Mesenchymal stem cell (in vitro differentiated cells and primary cell): Measurements from ENCODE around the gene EPHB6.

Experiments
- DNase-seq: peaks from one replicate; pipeline ENCODE4 v3.0.0-alpha.2; 2013
- H2AFZ ChIP-seq: one replicate; pipeline ENCODE4 v1.6.1; 2013; ENCODE audit warnings: low read depth, mild to moderate bottlenecking, control low read depth, inconsistent platforms, low read length, moderate library complexity
- H2AK5ac ChIP-seq: 2 replicates; pipeline ENCODE4 v1.6.1; 2013; ENCODE audit warnings: low read length, moderate library complexity, mild to moderate bottlenecking, inconsistent platforms; ENCODE audit not compliant: severe bottlenecking
- H2BK120ac ChIP-seq: one replicate; pipeline ENCODE4 v1.6.1; 2013; ENCODE audit warnings: low read depth, mild to moderate bottlenecking, inconsistent platforms, low read length, moderate library complexity
- H2BK12ac ChIP-seq, 2 experiments: one replicate each; pipeline ENCODE4 v1.6.1; 2013; ENCODE audit warnings: inconsistent platforms in 2 of 2, low read length in 2 of 2, mild to moderate bottlenecking in 2 of 2, moderate library complexity in 2 of 2, control low read depth in 1 of 2
- H2BK15ac ChIP-seq: one replicate; pipeline ENCODE4 v1.6.1; 2013; ENCODE audit warnings: mild to moderate bottlenecking, low read depth, inconsistent platforms; ENCODE audit not compliant: poor library complexity, severe bottlenecking
- H2BK5ac ChIP-seq: 2 replicates; pipeline ENCODE4 v1.6.1; 2013; ENCODE audit warnings: low read depth, mild to moderate bottlenecking, low read length, control low read depth, inconsistent platforms; ENCODE audit not compliant: poor library complexity, severe bottlenecking
- H3K14ac ChIP-seq, 2 experiments: one replicate each; pipeline ENCODE4 v1.6.1; 2013; ENCODE audit warnings: inconsistent platforms in 2 of 2, low read length in 2 of 2, control low read depth in 1 of 2, mild to moderate bottlenecking in 1 of 2, moderate library complexity in 1 of 2
- H3K18ac ChIP-seq, 2 experiments: one replicate each; pipeline ENCODE4 v1.6.1; 2013; ENCODE audit warnings: inconsistent platforms in 2 of 2, low read length in 2 of 2, control low read depth in 1 of 2, low read depth in 1 of 2, mild to moderate bottlenecking in 1 of 2
- H3K23ac ChIP-seq, 2 experiments: one replicate each; pipeline ENCODE4 v1.6.1; 2013; ENCODE audit warnings: inconsistent platforms in 2 of 2, low read length in 2 of 2, mild to moderate bottlenecking in 2 of 2, moderate library complexity in 2 of 2, control low read depth in 1 of 2
- H3K27ac ChIP-seq: 2 replicates; pipeline ENCODE4 v1.5.1; 2013; ENCODE audit warnings: mild to moderate bottlenecking, moderate library complexity, low read length, control low read depth, inconsistent platforms; ENCODE audit not compliant: poor library complexity, severe bottlenecking
- H3K27me3 ChIP-seq, 2 experiments: 2 replicates each; pipeline versions ENCODE4 v1.6.1 to v1.7.0; 2013; ENCODE audit warnings: low read length in 2 of 2, mild to moderate bottlenecking in 2 of 2, moderate library complexity in 2 of 2, control low read depth in 1 of 2, inconsistent platforms in 1 of 2; ENCODE audit not compliant: control insufficient read depth in 1 of 2, insufficient read depth in 1 of 2
- H3K36me3 ChIP-seq, 2 experiments: 2 replicates each; pipeline versions ENCODE4 v1.6.1 to v1.7.0; 2013; ENCODE audit warnings: low read length in 2 of 2, control low read depth in 1 of 2, inconsistent platforms in 1 of 2, low read depth in 1 of 2, mild to moderate bottlenecking in 1 of 2; ENCODE audit not compliant: insufficient read depth in 2 of 2, control insufficient read depth in 1 of 2
- H3K4ac ChIP-seq, 2 experiments: one replicate each; pipeline ENCODE4 v1.6.1; 2013; ENCODE audit warnings: inconsistent platforms in 2 of 2, low read length in 2 of 2, mild to moderate bottlenecking in 2 of 2, moderate library complexity in 2 of 2, control low read depth in 1 of 2, low read depth in 1 of 2
- H3K4me1 ChIP-seq: 2 replicates; pipeline ENCODE4 v1.6.1; 2013; ENCODE audit warnings: low read depth, low read length, control low read depth; ENCODE audit not compliant: control insufficient read depth, insufficient read depth
- H3K4me2 ChIP-seq: 2 replicates; pipeline ENCODE4 v1.6.1; 2013; ENCODE audit warnings: low read length, mild to moderate bottlenecking, inconsistent platforms; ENCODE audit not compliant: poor library complexity, severe bottlenecking
- H3K4me3 ChIP-seq, 2 experiments: 2 replicates each; pipeline versions ENCODE4 v1.5.1 to v1.7.0; 2013; ENCODE audit warnings: low read length in 2 of 2, mild to moderate bottlenecking in 2 of 2, control low read depth in 1 of 2, low read depth in 1 of 2; ENCODE audit not compliant: insufficient read depth in 1 of 2
- H3K79me1 ChIP-seq: replicated peaks from 2 replicates; pipeline ENCODE4 v1.6.1; 2013; ENCODE audit warnings: mild to moderate bottlenecking, control low read depth, low read length, inconsistent platforms; ENCODE audit not compliant: poor library complexity, severe bottlenecking
- H3K9ac ChIP-seq: 2 replicates; pipeline ENCODE4 v1.7.0; 2013; ENCODE audit warnings: mild to moderate bottlenecking, low read length, moderate library complexity
- H3K9me3 ChIP-seq: 2 replicates; pipeline ENCODE4 v1.7.0; 2013; ENCODE audit warnings: mild to moderate bottlenecking, low read length; ENCODE audit not compliant: control insufficient read depth
- H4K8ac ChIP-seq: one replicate; pipeline ENCODE4 v1.6.1; 2013; ENCODE audit warnings: inconsistent platforms, mild to moderate bottlenecking, low read length, moderate library complexity
- H4K91ac ChIP-seq: one replicate; pipeline ENCODE4 v1.6.1; 2013; ENCODE audit warnings: mild to moderate bottlenecking, low read length, inconsistent platforms
- WGBS: methylation state at CpG from one replicate; pipeline ENCODE4 v1.1.7; 2013; ENCODE audit warnings: mixed read lengths; 5-methylcytosine and 5-hydroxymethylcytosine counted together

Gene EPHB6

GRCh38 chr7:142833174-142834048 is 21.5 kb upstream of the EPHB6 start:
- H2BK5ac ChIP-seq, result no peak overlapping the region
- no peaks in the 10 kb centered on the region for H3K79me1 ChIP-seq
- H3K4ac ChIP-seq, result no peak overlapping the region
- no peak overlapping the region for H2AK5ac ChIP-seq
- H3K4me2 ChIP-seq, result no peak overlapping the region
- no peaks in the 10 kb centered on the region for H3K27me3 ChIP-seq
- H3K9me3 ChIP-seq, result no peaks in the 10 kb centered on the region
- H2BK120ac ChIP-seq, result no peak overlapping the region
- H3K4me3 ChIP-seq, result no peak overlapping the region
- no peak overlapping the region for H2BK12ac ChIP-seq
- H4K8ac ChIP-seq, result no peak overlapping the region
- H3K27ac ChIP-seq, result no peak overlapping the region
- no peak overlapping the region for H2AFZ ChIP-seq
- no peak overlapping the region for H3K9ac ChIP-seq
- no peaks in the 10 kb centered on the region for H3K36me3 ChIP-seq
- H2BK15ac ChIP-seq, result no peak overlapping the region
- WGBS, result 72% methylated on average over 5 of the region's 6 CpGs
- DNase-seq, result no peak
- no peak overlapping the region for H3K14ac ChIP-seq
- no peak overlapping the region for H3K23ac ChIP-seq
- H4K91ac ChIP-seq, result no peak overlapping the region
- H3K18ac ChIP-seq, result no peak overlapping the region
- no peaks in the 10 kb centered on the region for H3K4me1 ChIP-seq

- Histone ChIP-seq H2BK12ac (no peak overlapping the region), H3K4me3 (no peak overlapping the region), H3K23ac (no peak overlapping the region), H3K4me2 (no peak overlapping the region), H3K79me1 (no peaks in the 10 kb centered on the region), H2BK15ac (no peak overlapping the region), H4K8ac (no peak overlapping the region), H3K9me3 (no peaks in the 10 kb centered on the region), H2BK120ac (no peak overlapping the region), H3K18ac (no peak overlapping the region), H2AK5ac (no peak overlapping the region), H3K27ac (no peak overlapping the region), H2AFZ (no peak overlapping the region), H2BK5ac (no peak overlapping the region), H3K4ac (no peak overlapping the region), H3K14ac (no peak overlapping the region), H3K27me3 (no peaks in the 10 kb centered on the region), H3K9ac (no peak overlapping the region), H4K91ac (no peak overlapping the region), H3K36me3 (no peaks in the 10 kb centered on the region), H3K4me1 (no peaks in the 10 kb centered on the region)
- WGBS, result 59% methylated on average over 2 of the region's 3 CpGs
- no peak for DNase-seq
These were observed 19.4 kb upstream of the EPHB6 start for GRCh38 chr7:142835487-142835886.

GRCh38 chr7:142836426-142836825 is 18.4 kb upstream of the EPHB6 start:
- Histone ChIP-seq H2BK12ac (no peak overlapping the region), H4K91ac (no peak overlapping the region), H3K27me3 (no peaks in the 10 kb centered on the region), H2BK5ac (no peak overlapping the region), H2AFZ (no peak overlapping the region), H3K9me3 (no peaks in the 10 kb centered on the region), H4K8ac (no peak overlapping the region), H3K4me3 (no peak overlapping the region), H3K4ac (no peak overlapping the region), H3K14ac (no peak overlapping the region), H2BK15ac (no peak overlapping the region), H3K79me1 (no peaks in the 10 kb centered on the region), H3K4me2 (no peak overlapping the region), H3K23ac (no peak overlapping the region), H3K36me3 (no peaks in the 10 kb centered on the region), H2AK5ac (no peak overlapping the region), H2BK120ac (no peak overlapping the region), H3K27ac (no peak overlapping the region), H3K18ac (no peak overlapping the region), H3K4me1 (no peaks in the 10 kb centered on the region), H3K9ac (no peak overlapping the region)
- DNase-seq, result no peak
- WGBS, result 66% methylated on average over 2 of the region's 3 CpGs

GRCh38 chr7:142838461-142839213 is 16.2 kb upstream of the EPHB6 start:
- H3K4ac ChIP-seq, result no peak overlapping the region
- H3K27ac ChIP-seq, result no peak overlapping the region
- H2BK120ac ChIP-seq, result no peak overlapping the region
- H3K4me2 ChIP-seq, result no peak overlapping the region
- H3K4me3 ChIP-seq, result no peak overlapping the region
- H3K9me3 ChIP-seq, result no peaks in the 10 kb centered on the region
- H3K79me1 ChIP-seq, result no peaks in the 10 kb centered on the region
- H2BK15ac ChIP-seq, result no peak overlapping the region
- H3K18ac ChIP-seq, result no peak overlapping the region
- H2BK5ac ChIP-seq, result no peak overlapping the region
- no peak overlapping the region for H3K14ac ChIP-seq
- H3K23ac ChIP-seq, result no peak overlapping the region
- H4K91ac ChIP-seq, result no peak overlapping the region
- H3K9ac ChIP-seq, result no peak overlapping the region
- WGBS, result 69% methylated on average over 4 of the region's 4 CpGs
- no peaks in the 10 kb centered on the region for H3K27me3 ChIP-seq
- DNase-seq, result no peak
- H2BK12ac ChIP-seq, result no peak overlapping the region
- H2AK5ac ChIP-seq, result no peak overlapping the region
- H2AFZ ChIP-seq, result no peak overlapping the region
- no peaks in the 10 kb centered on the region for H3K36me3 ChIP-seq
- H3K4me1 ChIP-seq, result no peaks in the 10 kb centered on the region
- no peak overlapping the region for H4K8ac ChIP-seq
